Fibroblast of lung (primary cell): ENCODE measurements around the gene RAP1GAP2. TPM values are rescaled to one million over a fixed set of nuclear protein-coding genes. Genes with fewer than 3 reads are reported as not detected.

Experiments
- DNase-seq, 2 donors: peaks; one replicate each; pipeline versions ENCODE4 v3.0.0 to v3.0.0-alpha.2; 2010; ENCODE audit warnings: low read depth in 2 of 2
- H2AFZ ChIP-seq: 2 replicates; pipeline ENCODE4 v1.5.1; 2012; ENCODE audit warnings: low read length, control low read depth, inconsistent platforms
- H3K27ac ChIP-seq: 2 replicates; pipeline ENCODE4 v1.5.1; 2011; ENCODE audit warnings: low read length, control low read depth; ENCODE audit not compliant: insufficient read depth
- H3K27me3 ChIP-seq: 2 replicates; pipeline ENCODE4 v1.5.1; 2011; ENCODE audit warnings: mild to moderate bottlenecking, low read length; ENCODE audit not compliant: control insufficient read depth, insufficient read depth
- H3K36me3 ChIP-seq: 2 replicates; pipeline ENCODE4 v1.5.1; 2011; ENCODE audit warnings: low read length; ENCODE audit not compliant: control insufficient read depth, insufficient read depth
- H3K4me1 ChIP-seq: 2 replicates; pipeline ENCODE4 v1.5.1; 2011; ENCODE audit warnings: low read length; ENCODE audit not compliant: control insufficient read depth, insufficient read depth; ENCODE audit errors: extremely low read depth
- H3K4me2 ChIP-seq: 2 replicates; pipeline ENCODE4 v1.5.1; 2011; ENCODE audit warnings: low read length, control low read depth; ENCODE audit not compliant: insufficient read depth; ENCODE audit errors: extremely low read depth
- H3K4me3 ChIP-seq, 4 experiments: fragments of 200-600 bp in 1 of 4; sonication (generic) in 1 of 4; replicated peaks in 1 of 4; 2 replicates each; pipeline ENCODE4 v1.5.1; 2011 to 2016; ENCODE audit warnings: low read length in 4 of 4, low read depth in 3 of 4, mild to moderate bottlenecking in 3 of 4, control low read depth in 2 of 4, inconsistent platforms in 1 of 4, mixed read lengths in 1 of 4; ENCODE audit not compliant: insufficient read depth in 1 of 4; ENCODE audit errors: control extremely low read depth in 1 of 4
- H3K79me2 ChIP-seq: 2 replicates; pipeline ENCODE4 v1.5.1; 2012; ENCODE audit warnings: mild to moderate bottlenecking, low read length, inconsistent platforms; ENCODE audit not compliant: control insufficient read depth, insufficient read depth
- H3K9ac ChIP-seq: 2 replicates; pipeline ENCODE4 v1.5.1; 2011; ENCODE audit warnings: mild to moderate bottlenecking, low read length, control low read depth; ENCODE audit not compliant: insufficient read depth
- H3K9me3 ChIP-seq: 2 replicates; pipeline ENCODE4 v1.5.1; 2012; ENCODE audit warnings: low read depth, low read length; ENCODE audit not compliant: control insufficient read depth, insufficient read depth
- H4K20me1 ChIP-seq: 2 replicates; pipeline ENCODE4 v1.5.1; 2011; ENCODE audit warnings: low read length; ENCODE audit not compliant: control insufficient read depth, insufficient read depth; ENCODE audit errors: extremely low read depth
- EZH2 ChIP-seq: IDR thresholded peaks from 2 replicates; pipeline ENCODE4 v1.5.1; 2012; ENCODE audit warnings: low read length, control low read depth, mild to moderate bottlenecking; ENCODE audit errors: missing control alignments
- polyA plus RNA-seq, 2 donors: library from polyadenylated mRNA; depleted of rRNA in 1 of 2; stranded (reverse) in 1 of 2; unstranded in 1 of 2; fragments of >200 nt; gene quantifications; 2 replicates each; pipeline ENCODE4 v1.2.1, GENCODE V29; 2011 to 2012; ENCODE audit warnings: missing spikeins in 1 of 2
- total RNA-seq: library from RNA; depleted of rRNA; stranded (reverse); fragments of >200 nt; gene quantifications from 2 replicates; pipeline ENCODE4 v1.2.1, GENCODE V29; 2014
- TF ChIP-seq, protein P1 (sequence below), 2 donors: IDR thresholded peaks in 1 of 2; conservative IDR thresholded peaks in 1 of 2; 1 replicate in 1 of 2; 2 replicates in 1 of 2; pipeline ENCODE4 v1.5.1; 2011 to 2012; ENCODE audit warnings: low read length in 2 of 2, control low read depth in 1 of 2, inconsistent platforms in 1 of 2, low read depth in 1 of 2, mild to moderate bottlenecking in 1 of 2

RAP1GAP2 gene
- total and polyA plus RNA-seq, 2 donors (not counting 1 experiment from before 2014, with no cell fraction given), result 0.33 to 0.99 TPM

- H3K27me3 ChIP-seq, result no peaks in the 10 kb centered on the region
- H2AFZ ChIP-seq, result no peak overlapping the region
- DNase-seq, result no peak
- H3K4me2 ChIP-seq, result no peak overlapping the region
- H3K9me3 ChIP-seq, result no peaks in the 10 kb centered on the region
- H3K9ac ChIP-seq, result no peak overlapping the region
- no peaks in the 10 kb centered on the region for H3K79me2 ChIP-seq
- no peaks in the 10 kb centered on the region for H3K36me3 ChIP-seq
- no peaks in the 10 kb centered on the region for H4K20me1 ChIP-seq
- TF ChIP-seq, protein P1, sequence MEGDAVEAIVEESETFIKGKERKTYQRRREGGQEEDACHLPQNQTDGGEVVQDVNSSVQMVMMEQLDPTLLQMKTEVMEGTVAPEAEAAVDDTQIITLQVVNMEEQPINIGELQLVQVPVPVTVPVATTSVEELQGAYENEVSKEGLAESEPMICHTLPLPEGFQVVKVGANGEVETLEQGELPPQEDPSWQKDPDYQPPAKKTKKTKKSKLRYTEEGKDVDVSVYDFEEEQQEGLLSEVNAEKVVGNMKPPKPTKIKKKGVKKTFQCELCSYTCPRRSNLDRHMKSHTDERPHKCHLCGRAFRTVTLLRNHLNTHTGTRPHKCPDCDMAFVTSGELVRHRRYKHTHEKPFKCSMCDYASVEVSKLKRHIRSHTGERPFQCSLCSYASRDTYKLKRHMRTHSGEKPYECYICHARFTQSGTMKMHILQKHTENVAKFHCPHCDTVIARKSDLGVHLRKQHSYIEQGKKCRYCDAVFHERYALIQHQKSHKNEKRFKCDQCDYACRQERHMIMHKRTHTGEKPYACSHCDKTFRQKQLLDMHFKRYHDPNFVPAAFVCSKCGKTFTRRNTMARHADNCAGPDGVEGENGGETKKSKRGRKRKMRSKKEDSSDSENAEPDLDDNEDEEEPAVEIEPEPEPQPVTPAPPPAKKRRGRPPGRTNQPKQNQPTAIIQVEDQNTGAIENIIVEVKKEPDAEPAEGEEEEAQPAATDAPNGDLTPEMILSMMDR (conservative IDR thresholded peaks at IDR 0.05 in 1 of 2, IDR thresholded peaks at IDR 0.05 in 1 of 2; ENCODE audit: low read depth in 1 of 2, low read length in 2 of 2), result no peak
- no peak for TF ChIP-seq EZH2
- peaks cover 3% of the 10 kb centered on the region for H3K4me1 ChIP-seq
- H3K4me3 ChIP-seq, result no peak overlapping the region
- H3K27ac ChIP-seq, result no peak overlapping the region
These were observed 198.2 kb downstream of the RAP1GAP2 start for GRCh38 chr17:2994441-2994840.

- Histone ChIP-seq H4K20me1 (no peaks in the 10 kb centered on the region), H3K79me2 (no peaks in the 10 kb centered on the region), H3K27ac (no peak overlapping the region), H2AFZ (no peak overlapping the region), H3K4me2 (no peak overlapping the region), H3K4me1 (peaks cover 3% of the 10 kb centered on the region), H3K4me3 (no peak overlapping the region), H3K9me3 (no peaks in the 10 kb centered on the region), H3K9ac (no peak overlapping the region), H3K27me3 (no peaks in the 10 kb centered on the region), H3K36me3 (no peaks in the 10 kb centered on the region)
- TF ChIP-seq, protein P1 (conservative IDR thresholded peaks at IDR 0.05 in 1 of 2, IDR thresholded peaks at IDR 0.05 in 1 of 2; ENCODE audit: low read depth in 1 of 2, low read length in 2 of 2), result no peak
- TF ChIP-seq EZH2, result no peak
- DNase-seq, result no peak
These were observed 199.1 kb downstream of the RAP1GAP2 start for GRCh38 chr17:2995377-2995776.

DNA sequence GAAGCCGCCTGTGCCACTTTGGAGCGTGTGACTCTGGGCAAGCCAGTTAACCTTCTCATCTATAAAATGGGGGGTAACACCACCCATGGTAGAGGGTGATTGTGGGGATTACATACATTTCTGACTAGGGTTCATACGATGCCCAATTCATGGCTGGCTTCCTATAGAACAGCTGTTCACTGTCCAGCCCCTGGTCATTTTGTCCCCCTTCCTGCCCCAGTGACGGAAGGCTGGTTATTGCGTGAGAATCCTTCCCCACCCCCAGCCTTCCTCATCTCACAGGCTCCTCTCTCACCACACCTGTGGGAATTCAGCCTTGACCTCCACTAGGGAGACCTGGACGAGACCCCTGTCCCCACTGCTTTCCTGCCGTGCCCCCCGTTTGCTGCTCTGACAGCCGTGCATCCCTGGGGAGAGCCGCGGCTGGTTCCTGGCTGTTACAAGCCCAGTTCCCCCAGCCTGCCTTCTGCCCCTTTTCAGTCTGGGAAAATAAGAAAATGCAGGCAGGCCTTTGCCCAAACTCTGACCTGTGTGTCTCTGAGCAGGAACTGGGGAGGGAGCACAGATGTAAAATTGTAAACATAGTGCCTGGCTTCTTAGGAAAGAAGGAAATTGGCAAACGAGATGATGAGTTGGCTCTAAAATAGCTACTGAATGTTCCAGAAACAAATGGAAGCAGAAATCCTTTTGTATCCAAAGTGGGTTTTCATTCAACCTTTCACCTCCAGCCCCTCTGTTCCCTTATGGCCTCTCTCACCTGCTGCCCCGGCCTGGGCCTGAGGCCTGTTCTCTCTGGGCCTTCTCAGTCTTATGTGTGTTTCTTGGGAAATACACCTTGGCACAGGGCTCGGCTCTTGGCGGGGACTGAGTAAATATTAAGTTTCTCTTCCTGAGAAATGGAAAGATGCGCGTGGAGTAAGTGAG lies 199.9 kb downstream of the RAP1GAP2 start:
- Histone ChIP-seq H3K9ac (no peak overlapping the region), H3K27ac (peak overlapping the region; percentile 13), H3K27me3 (no peaks in the 10 kb centered on the region), H2AFZ (no peak overlapping the region), H3K79me2 (no peaks in the 10 kb centered on the region), H3K4me1 (peaks cover 3% of the 10 kb centered on the region), H4K20me1 (no peaks in the 10 kb centered on the region), H3K36me3 (no peaks in the 10 kb centered on the region), H3K4me3 (no peak overlapping the region), H3K9me3 (no peaks in the 10 kb centered on the region), H3K4me2 (no peak overlapping the region)
- TF ChIP-seq, protein P1 (conservative IDR thresholded peaks at IDR 0.05 in 1 of 2, IDR thresholded peaks at IDR 0.05 in 1 of 2; ENCODE audit: low read depth in 1 of 2, low read length in 2 of 2), result no peak
- no peak for TF ChIP-seq EZH2
- peak; percentile 16 to 91 for DNase-seq
